ENCODE measurements around the gene KCNH2.
"Not testable (repeated sequence)": the region's sequence is repeated elsewhere in the genome, so short reads cannot be mapped to it uniquely, and the experiment has no call there.

Gene KCNH2

DNA sequence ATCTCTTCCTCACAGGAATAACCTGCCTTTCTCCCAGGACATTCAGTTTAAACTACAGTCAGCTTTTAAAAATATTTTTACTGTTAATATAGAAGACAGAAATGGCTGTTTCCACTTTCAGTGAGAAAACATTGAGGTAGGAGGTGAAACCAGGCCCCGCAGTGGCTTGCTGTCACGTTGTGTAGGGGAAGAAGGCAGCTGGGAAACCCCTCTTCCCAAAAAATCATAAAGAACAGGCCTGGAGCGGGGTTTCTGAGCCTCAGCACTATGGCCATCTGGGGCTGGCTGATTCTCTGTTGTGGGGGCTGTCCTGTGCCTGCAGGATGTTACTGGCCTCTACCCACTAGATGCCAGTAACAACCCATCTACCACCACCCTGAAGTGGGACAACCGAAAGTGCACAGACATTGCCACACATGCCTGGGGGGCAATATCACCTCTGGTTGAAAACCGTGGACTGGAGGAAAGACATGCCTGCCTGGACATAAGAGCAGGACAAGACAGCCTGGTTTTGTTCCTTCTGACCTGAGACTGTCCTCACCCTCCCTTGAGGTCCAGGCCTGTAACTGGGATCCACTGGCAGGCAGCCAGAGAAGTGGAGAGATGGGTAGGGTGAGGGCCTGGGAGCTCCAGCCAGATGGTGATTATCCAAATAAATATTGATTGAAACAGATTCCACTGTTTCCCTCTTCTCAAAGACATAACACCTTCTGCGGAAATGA lies 43.9 kb downstream of the KCNH2 start:
- DNase-seq (ENCODE audit: low read depth) = no peak

GRCh38 chr7:150931199-150931869 lies 46.8 kb downstream of the KCNH2 start:
- no peak for DNase-seq (ENCODE audit: low read depth)

GRCh38 chr7:150928541-150928940 lies 49.6 kb downstream of the KCNH2 start:
- DNase-seq (ENCODE audit: low read depth) = no peak

- no peak for DNase-seq (ENCODE audit: low read depth)
These were observed 50.2 kb downstream of the KCNH2 start for GRCh38 chr7:150927956-150928344.

- no peak for DNase-seq (ENCODE audit: low read depth)
These were observed 50.8 kb downstream of the KCNH2 start for GRCh38 chr7:150927157-150927955.

DNA sequence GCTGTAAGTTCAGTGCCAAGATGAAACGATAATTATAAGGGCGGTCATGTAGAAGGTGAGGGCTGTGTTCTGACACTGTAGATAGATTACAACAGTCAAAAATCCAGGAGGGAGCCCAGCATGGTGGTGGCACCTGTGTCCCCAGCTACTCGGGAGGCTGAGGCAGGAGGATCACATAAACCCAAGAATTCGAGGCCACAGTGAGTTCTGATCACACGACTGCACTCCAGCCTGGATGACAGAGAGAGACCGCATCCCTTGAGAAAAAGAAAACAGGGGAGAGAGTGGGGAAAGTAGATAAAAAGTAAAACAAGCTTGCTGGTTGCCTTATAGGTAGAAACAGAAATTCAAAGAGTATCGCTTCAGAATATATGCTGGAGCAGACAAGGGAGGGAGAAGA lies 52.1 kb downstream of the KCNH2 start:
- DNase-seq (ENCODE audit: low read depth) = no peak

- no peak for DNase-seq (ENCODE audit: low read depth)
These were observed 53.7 kb downstream of the KCNH2 start for GRCh38 chr7:150924369-150924781.

DNA sequence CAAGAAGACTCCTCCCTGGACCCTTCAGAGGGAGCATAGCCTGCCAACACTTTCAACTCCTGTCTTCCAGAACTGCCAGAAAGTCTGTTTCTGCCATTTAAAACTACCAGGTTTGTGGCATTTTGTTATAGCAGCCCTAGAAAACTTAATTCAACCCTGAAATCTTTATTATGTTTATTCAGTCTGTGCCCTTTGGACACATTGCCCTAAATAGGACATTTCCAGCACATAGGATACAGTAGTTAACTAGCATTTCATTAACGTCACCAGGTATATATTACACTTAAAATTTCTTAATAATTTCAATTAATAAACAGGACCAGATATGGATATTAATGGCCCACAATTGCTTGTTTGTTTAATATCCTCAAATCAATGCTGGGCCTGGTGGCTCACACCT lies 54.3 kb downstream of the KCNH2 start:
- DNase-seq (ENCODE audit: low read depth) = no peak

GRCh38 chr7:150923196-150923595 lies 54.9 kb downstream of the KCNH2 start:
- no peak for DNase-seq (ENCODE audit: low read depth)

GRCh38 chr7:150919160-150919559 lies 59.0 kb downstream of the KCNH2 start:
- DNase-seq (ENCODE audit: low read depth) = no peak

DNA sequence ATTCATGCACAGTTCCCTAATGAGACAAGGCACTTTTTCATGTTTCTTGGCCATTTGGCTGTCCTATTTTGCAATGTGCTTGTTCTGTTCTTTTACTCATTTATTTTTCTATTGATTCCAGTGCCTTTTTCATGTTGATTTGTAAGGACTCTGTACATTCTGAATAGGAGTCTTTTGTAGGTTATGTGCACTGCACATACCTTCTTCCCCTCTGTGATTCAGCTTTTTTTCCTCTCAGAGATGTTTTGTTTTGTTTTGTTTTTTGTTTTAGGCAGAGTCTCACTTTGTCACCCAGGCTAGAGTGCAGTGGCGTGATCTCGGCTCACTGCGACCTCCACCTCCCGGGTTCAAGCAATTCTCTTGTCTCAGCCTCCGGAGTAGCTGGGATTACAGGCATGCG lies 59.7 kb downstream of the KCNH2 start:
- no peak for DNase-seq (ENCODE audit: low read depth)

- DNase-seq (ENCODE audit: low read depth) = no peak
These were observed 60.2 kb downstream of the KCNH2 start for GRCh38 chr7:150917969-150918368.

DNA sequence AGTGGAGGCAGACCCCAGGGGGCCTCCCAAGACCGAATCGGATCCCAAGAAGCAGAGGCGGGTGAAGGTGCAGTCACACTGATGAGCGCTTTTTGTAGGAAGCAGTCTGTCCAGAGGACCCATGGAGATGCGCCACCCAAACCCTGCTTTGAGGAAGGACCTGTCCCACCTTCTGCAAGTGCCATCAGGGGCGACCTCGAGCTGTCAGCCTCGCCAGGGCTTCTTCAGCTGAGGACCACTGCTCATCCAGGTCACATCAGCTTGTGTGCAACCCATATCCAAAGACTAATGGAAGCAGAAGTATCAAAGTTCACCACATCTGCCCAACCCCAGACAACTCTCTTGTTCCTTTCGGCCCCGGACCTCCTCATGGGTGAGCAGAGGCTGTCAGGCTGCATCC lies 61.5 kb downstream of the KCNH2 start:
- no peak for DNase-seq (ENCODE audit: low read depth)

- no peak for DNase-seq (ENCODE audit: low read depth)
These were observed 63.2 kb downstream of the KCNH2 start for GRCh38 chr7:150914966-150915365.

DNA sequence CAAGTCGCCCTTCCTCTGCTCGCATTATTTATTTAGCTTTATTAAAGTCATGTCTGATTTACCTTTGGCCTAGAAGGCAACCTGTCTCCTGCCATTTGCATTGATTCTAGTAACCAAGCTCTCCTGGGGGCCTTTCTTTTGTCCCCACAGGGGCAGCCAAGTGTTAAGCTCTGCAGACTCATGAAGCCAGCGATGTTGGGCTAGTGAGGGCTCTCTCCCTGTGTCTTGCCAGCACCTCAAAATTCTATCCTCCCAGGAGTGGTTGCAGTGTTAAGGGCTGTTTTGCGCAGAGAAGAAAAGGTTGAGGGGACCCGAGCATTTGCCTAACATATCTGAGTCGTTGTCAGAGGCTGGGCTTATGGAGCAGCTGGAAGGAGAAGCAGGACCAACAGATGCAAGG lies 63.9 kb downstream of the KCNH2 start:
- no peak for DNase-seq (ENCODE audit: low read depth)

GRCh38 chr7:150912427-150912826 lies 65.7 kb downstream of the KCNH2 start:
- no peak for DNase-seq (ENCODE audit: low read depth)

DNA sequence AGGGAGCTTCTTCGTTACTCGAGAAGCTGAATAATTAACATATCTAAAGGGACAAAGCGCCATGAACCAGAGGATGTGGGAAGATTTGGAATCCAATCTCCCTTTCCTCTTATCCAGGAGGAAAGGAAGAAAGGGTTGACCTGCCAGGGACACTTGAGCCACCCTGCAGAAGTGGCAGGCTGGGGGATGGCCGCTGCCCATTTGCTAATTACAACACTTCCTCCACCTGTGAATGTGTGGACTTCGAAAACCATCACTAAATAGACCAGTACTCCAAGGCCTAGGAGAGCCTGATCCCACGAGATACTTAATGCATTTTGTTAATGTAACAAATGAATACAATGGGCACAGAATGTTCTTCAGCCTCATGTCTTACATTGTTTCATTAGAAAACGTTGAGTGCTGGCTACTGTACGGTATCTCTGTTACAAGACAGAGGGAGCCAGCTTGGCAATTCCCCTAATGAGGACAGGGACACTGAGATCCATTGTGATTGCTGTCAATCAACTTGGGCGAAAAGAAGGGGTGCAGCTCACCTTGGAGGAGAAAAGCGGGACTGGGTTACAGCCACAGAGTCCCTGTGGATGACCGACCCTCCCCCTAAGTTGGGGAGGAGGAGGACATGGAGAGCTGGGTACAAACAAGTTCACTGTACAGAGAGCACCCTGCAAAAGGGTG lies 66.4 kb downstream of the KCNH2 start:
- no peak for DNase-seq (ENCODE audit: low read depth)

DNA sequence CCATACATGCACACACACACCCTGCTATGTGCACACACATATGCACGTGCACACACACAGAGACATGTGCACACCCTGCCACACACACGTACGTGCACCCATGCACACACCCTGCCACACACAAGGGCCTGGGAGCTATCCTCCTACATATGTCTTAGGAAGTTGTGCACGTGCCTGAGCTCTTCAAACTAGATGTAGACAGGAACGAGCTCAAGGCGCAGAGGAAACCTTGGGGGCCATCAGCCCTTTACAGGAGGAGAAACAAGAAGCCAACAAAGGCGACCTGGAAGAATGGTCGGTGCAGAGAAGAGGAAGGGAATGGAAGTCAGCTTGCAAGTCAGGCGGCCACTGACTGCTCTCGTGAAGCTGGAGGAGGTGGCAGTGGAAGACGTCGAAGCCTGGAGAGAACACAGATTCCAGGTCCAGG lies 67.1 kb downstream of the KCNH2 start:
- DNase-seq (ENCODE audit: low read depth) = no peak

DNA sequence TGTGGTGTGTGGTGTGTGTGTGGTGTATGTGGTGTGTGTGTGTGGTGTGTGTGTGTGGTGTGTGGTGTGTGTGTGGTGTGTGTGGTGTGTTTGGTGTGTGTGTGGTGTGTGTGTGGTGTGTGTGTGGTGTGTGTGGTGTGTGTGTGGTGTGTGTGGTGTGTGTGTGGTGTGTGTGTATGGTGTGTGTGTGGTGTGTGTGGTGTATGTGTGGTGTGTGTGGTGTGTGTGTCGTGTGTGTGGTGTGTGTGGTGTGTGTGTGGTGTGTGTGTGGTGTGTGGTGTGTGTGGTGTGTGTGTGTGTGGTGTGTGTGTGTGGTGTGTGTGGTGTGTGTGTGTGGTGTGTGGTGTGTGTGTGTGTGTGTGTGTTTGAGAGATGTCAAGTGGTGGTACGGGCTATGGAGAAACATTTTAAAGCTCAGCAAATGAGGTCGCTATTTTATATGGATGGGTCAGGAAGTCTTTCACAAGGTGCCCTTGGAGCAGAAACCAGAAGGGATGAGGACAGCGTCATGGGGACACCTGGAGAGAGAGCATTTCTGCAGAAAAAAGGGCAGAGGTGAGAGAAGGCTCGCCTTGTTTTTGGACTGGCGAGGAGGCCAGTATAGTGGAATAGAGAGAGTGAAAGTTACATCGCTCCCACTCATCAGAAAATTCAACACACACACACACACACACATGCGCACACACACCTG lies 67.7 kb downstream of the KCNH2 start:
- DNase-seq (ENCODE audit: low read depth) = not testable (repeated sequence)

- no peak for DNase-seq (ENCODE audit: low read depth)
These were observed 68.7 kb downstream of the KCNH2 start for GRCh38 chr7:150909200-150909995.

DNA sequence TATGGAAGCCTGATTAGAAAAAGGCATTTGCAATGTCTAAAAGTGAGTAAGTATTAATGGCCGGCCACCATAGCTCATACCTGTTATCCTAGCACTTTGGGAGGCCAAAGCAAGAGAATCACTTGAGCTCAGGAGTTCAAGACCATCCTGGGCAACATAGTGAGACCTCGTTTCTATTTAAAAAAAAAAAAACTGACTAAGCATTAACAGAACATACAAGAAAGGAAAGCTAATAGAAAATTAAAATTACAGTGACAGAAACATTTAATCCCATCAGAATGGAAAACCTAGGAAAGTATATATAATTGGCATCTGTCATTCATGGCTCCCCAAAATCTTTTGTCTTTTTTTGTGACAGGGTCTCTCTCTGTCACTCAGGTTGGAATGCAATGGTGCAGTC lies 69.9 kb downstream of the KCNH2 start:
- no peak for DNase-seq (ENCODE audit: low read depth)
